Omental fat pad (tissue), 4 donors: ENCODE measurements around the gene SGF29. TPM values are rescaled to one million over a fixed set of nuclear protein-coding genes. Genes with fewer than 3 reads are reported as not detected.

Experiments
- ATAC-seq: fragments of 150-250 bp; one replicate; pipeline ENCODE4 v1.9.1; 2016; ENCODE audit warnings: mild to moderate bottlenecking, moderate library complexity; ENCODE audit not compliant: low FRiP score
- DNase-seq: peaks from one replicate; pipeline ENCODE4 v3.0.0-alpha.2; 2019; ENCODE audit warnings: low spot score
- total RNA-seq, 4 donors: library from RNA; depleted of rRNA; stranded (reverse); fragments of >200 nt; gene quantifications; one replicate each; pipeline ENCODE4 v1.1.0, GENCODE V29; 2016
- TF ChIP-seq, protein P1 (sequence below), 3 donors: fragments of 450-650 bp; IDR thresholded peaks; one replicate each; pipeline ENCODE4 v1.5.1; 2016 to 2017; ENCODE audit warnings: antibody characterized with exemption in 3 of 3, mild to moderate bottlenecking in 3 of 3, moderate library complexity in 2 of 3

Gene SGF29
- total RNA-seq, 4 donors from 2014 or later, result 18.0 to 22.6 (median 19.1) TPM

GRCh38 chr16:28537076-28537475 lies 16.6 kb upstream of the SGF29 start:
- DNase-seq (no peak), ATAC-seq (no peak)
- TF ChIP-seq, protein P1, sequence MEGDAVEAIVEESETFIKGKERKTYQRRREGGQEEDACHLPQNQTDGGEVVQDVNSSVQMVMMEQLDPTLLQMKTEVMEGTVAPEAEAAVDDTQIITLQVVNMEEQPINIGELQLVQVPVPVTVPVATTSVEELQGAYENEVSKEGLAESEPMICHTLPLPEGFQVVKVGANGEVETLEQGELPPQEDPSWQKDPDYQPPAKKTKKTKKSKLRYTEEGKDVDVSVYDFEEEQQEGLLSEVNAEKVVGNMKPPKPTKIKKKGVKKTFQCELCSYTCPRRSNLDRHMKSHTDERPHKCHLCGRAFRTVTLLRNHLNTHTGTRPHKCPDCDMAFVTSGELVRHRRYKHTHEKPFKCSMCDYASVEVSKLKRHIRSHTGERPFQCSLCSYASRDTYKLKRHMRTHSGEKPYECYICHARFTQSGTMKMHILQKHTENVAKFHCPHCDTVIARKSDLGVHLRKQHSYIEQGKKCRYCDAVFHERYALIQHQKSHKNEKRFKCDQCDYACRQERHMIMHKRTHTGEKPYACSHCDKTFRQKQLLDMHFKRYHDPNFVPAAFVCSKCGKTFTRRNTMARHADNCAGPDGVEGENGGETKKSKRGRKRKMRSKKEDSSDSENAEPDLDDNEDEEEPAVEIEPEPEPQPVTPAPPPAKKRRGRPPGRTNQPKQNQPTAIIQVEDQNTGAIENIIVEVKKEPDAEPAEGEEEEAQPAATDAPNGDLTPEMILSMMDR (IDR thresholded peaks at IDR 0.05), result no peak

DNA sequence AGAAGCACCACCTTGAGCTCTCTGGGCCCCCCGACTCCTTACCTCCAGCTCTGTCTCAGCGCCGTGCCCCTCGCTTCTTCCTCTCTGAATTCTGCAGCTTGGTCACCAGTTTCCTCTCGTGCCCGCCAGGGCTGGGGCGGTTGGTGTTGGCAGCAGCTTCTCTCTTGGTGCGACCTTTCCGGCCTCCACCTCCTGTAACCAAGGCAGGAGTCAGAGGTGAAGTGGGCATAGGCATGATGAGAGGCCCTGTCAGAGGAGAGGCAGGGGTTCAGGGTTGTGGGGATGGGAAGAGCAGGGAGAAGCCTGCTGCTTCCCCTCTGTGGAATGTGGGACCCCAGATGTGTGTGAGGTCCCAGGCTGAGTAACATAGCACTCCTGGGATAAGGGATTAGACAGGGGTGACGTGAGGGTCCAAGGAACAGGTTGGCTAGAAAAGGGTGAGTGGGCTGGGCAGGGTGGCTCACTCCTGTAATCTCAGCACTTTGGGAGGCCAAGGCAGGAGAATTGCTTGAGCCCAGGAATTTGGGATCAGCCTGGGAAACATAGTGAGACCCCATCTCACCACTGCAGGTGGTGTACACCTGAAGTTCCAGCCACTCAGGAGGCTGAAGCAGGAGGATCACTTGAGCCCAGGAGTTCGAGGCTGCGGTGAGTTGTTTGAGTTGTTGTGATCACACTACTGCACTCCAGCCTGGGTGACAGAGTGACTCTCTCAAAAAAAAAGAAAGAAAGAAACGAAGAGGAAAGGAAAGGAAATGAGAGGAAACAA lies 15.6 kb upstream of the SGF29 start:
- TF ChIP-seq, protein P1 (IDR thresholded peaks at IDR 0.05), result no peak
- ATAC-seq (no peak), DNase-seq (no peak)

GRCh38 chr16:28538733-28539596 lies 14.8 kb upstream of the SGF29 start, which contains the start of gene NUPR1:
Gene NUPR1 (minus strand): TSS chr16:28538974. CDS start chr16:28538907, 67 bp downstream.
- DNase-seq (peak; percentile 75), ATAC-seq (peak; percentile 98)
- TF ChIP-seq, protein P1 (IDR thresholded peaks at IDR 0.05), result no peak

DNA sequence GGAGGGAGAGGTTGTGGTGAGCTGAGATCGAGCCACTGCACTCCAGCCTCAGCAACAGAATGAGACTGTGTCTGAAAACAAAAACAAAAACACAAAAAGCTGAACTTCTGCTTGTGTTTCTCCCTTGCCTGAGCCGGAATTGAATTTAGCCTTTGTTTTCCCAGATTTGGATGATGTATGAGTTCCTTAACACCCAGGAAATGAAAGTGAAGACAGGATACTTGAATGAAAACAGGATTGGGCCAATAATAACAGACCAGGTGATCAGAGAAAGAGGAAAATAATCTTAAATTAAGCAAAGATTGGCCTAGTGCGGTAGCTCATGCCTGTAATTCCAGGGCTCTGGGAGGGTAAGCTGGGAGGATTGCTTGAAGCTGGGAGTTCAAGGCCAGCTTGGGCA lies 13.4 kb upstream of the SGF29 start:
- TF ChIP-seq, protein P1 (IDR thresholded peaks at IDR 0.05), result no peak
- no peak for DNase-seq
- no peak for ATAC-seq

DNA sequence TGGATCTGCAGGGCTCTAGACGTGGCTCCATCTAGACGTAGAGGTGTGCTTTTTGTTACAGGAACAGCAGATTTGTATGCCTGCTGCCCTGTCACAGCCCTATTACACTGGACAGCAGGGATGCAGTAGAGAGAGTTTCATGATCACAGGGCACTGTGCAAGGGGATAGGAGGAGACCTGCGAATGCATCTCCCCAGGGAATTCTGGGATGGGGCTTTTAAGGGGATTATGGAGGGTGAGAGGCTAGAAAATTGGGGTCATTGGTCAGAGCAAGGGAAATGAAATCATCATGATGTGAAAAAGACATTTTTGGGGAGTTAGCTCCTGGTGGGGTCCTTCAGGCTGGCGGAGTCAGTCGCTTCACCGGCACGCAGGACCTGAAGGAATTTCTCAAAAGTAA lies 11.1 kb upstream of the SGF29 start:
- ATAC-seq, result no peak
- TF ChIP-seq, protein P1 (IDR thresholded peaks at IDR 0.05), result no peak
- DNase-seq, result no peak

- TF ChIP-seq, protein P1 (IDR thresholded peaks at IDR 0.05), result no peak
- ATAC-seq, result no peak
- no peak for DNase-seq
Measured at GRCh38 chr16:28543072-28543471, 10.6 kb upstream of the SGF29 start.
